Measurements from ENCODE around the gene MCC.

- TF ChIP-seq CTCF (conservative IDR thresholded peaks at IDR 0.05; ENCODE audit: low read depth, low read length), result no peak
- TF ChIP-seq EZH2 (IDR thresholded peaks at IDR 0.05; ENCODE audit: low read length, unreplicated experiment), result no peak
- TF ChIP-seq EZH2phosphoT487 (IDR thresholded peaks at IDR 0.05; ENCODE audit: borderline replicate concordance, low read length), result no peak
Measured at GRCh38 chr5:113178073-113178779, 310.0 kb downstream of the MCC start.

All from PC-3 (cell line).